Endodermal cell (in vitro differentiated cells): ENCODE results near the gene CCDC182. TPM values are rescaled to one million over a fixed set of nuclear protein-coding genes. Genes with fewer than 3 reads are reported as not detected.

Experiments
- DNase-seq: peaks from one replicate; pipeline ENCODE4 v3.0.0-alpha.2; 2017
- H3K27ac ChIP-seq: 2 replicates; pipeline ENCODE4 v1.5.1; 2013; ENCODE audit warnings: mild to moderate bottlenecking, low read depth, low read length, moderate library complexity
- H3K27me3 ChIP-seq: 2 replicates; pipeline ENCODE4 v1.6.1; 2013; ENCODE audit warnings: mild to moderate bottlenecking, low read length, moderate library complexity; ENCODE audit not compliant: insufficient read depth, control insufficient read depth, poor library complexity, severe bottlenecking
- H3K36me3 ChIP-seq: 2 replicates; pipeline ENCODE4 v1.7.0; 2013; ENCODE audit warnings: mild to moderate bottlenecking, low read length, moderate library complexity; ENCODE audit not compliant: control insufficient read depth, insufficient read depth
- H3K4me1 ChIP-seq: one replicate; pipeline ENCODE4 v1.7.0; 2013; ENCODE audit warnings: low read length; ENCODE audit not compliant: control insufficient read depth, insufficient read depth
- H3K4me3 ChIP-seq: 2 replicates; pipeline ENCODE4 v1.5.1; 2013; ENCODE audit warnings: mild to moderate bottlenecking, low read length, moderate library complexity
- H3K9ac ChIP-seq: 2 replicates; pipeline ENCODE4 v1.6.1; 2013; ENCODE audit warnings: mild to moderate bottlenecking, low read length, moderate library complexity; ENCODE audit not compliant: poor library complexity, severe bottlenecking; ENCODE audit errors: extremely low read depth
- H3K9me3 ChIP-seq: 2 replicates; pipeline ENCODE4 v1.6.1; 2013; ENCODE audit warnings: mild to moderate bottlenecking, low read length, moderate library complexity; ENCODE audit not compliant: control insufficient read depth
- H3K27ac Mint-ChIP-seq: 2 replicates; pipeline ENCODE4 v1.8.0; 2020; ENCODE audit warnings: mixed read lengths
- H3K27me3 Mint-ChIP-seq: 2 replicates; pipeline ENCODE4 v1.8.0; 2021; ENCODE audit warnings: mild to moderate bottlenecking, mixed read lengths; ENCODE audit not compliant: insufficient read depth
- H3K36me3 Mint-ChIP-seq: 2 replicates; pipeline ENCODE4 v1.8.0; 2020; ENCODE audit warnings: low read depth, mixed read lengths
- H3K4me1 Mint-ChIP-seq: 2 replicates; pipeline ENCODE4 v1.8.0; 2020; ENCODE audit warnings: mixed read lengths
- H3K4me3 Mint-ChIP-seq: 2 replicates; pipeline ENCODE4 v1.8.0; 2020; ENCODE audit warnings: mild to moderate bottlenecking, moderate library complexity, mixed read lengths
- H3K9me3 Mint-ChIP-seq: 2 replicates; pipeline ENCODE4 v1.8.0; 2020; ENCODE audit warnings: mild to moderate bottlenecking, mixed read lengths
- CTCF ChIP-seq: fragments of 200-600 bp; sonication (generic); conservative IDR thresholded peaks from 2 replicates; pipeline ENCODE4 v1.5.0; 2021; ENCODE audit warnings: antibody characterized with exemption, mild to moderate bottlenecking
- WGBS, 2 experiments: methylation state at CpG; one replicate each; pipeline versions ENCODE4 v1.1.5 to v1.1.7; 2013; ENCODE audit warnings: missing lambda C conversion rate in 2 of 2, mixed read lengths in 1 of 2; ENCODE audit not compliant: insufficient coverage in 1 of 2, insufficient read length in 1 of 2; 5-methylcytosine and 5-hydroxymethylcytosine counted together
- total RNA-seq, 2 donors: library from RNA; stranded (reverse); fragmentation: NEBNext Ultra II Directional in 1 of 2; extraction: Animal tissue kit (Norgen Biotek cat#: 25700) in 1 of 2; gene quantifications; 2 replicates in 1 of 2; 3 replicates in 1 of 2; pipeline ENCODE4 v1.2.1, GENCODE V29; 2021

The CCDC182 gene
- total RNA-seq, 2 donors from 2014 or later, result 0.33 TPM; not detected in 1

- H3K4me1 Mint-ChIP-seq, result no peaks in the 10 kb centered on the region
- Histone ChIP-seq H3K27me3 (no peaks in the 10 kb centered on the region), H3K36me3 (no peaks in the 10 kb centered on the region), H3K9ac (no peak overlapping the region), H3K27ac (no peak overlapping the region), H3K9me3 (peaks cover 5% of the 10 kb centered on the region), H3K4me1 (no peaks in the 10 kb centered on the region), H3K4me3 (no peak overlapping the region)
- 92 to 95% methylated on average over 4 to 9 of the region's 9 CpGs for WGBS, 2 experiments
- no peaks in the 10 kb centered on the region for H3K27me3 Mint-ChIP-seq
- H3K36me3 Mint-ChIP-seq, result no peaks in the 10 kb centered on the region
- no peak for DNase-seq
- H3K4me3 Mint-ChIP-seq, result no peak overlapping the region
- H3K27ac Mint-ChIP-seq, result no peak overlapping the region
- H3K9me3 Mint-ChIP-seq, result peaks cover 7% of the 10 kb centered on the region
- TF ChIP-seq CTCF, result no peak
Observed at GRCh38 chr17:57699751-57700219, 45.3 kb downstream of the CCDC182 start.

- no peak for TF ChIP-seq CTCF
- Mint-ChIP-seq H3K27me3 (no peaks in the 10 kb centered on the region), H3K36me3 (no peaks in the 10 kb centered on the region), H3K27ac (no peak overlapping the region), H3K4me3 (no peak overlapping the region), H3K4me1 (no peaks in the 10 kb centered on the region), H3K9me3 (peaks cover 7% of the 10 kb centered on the region)
- WGBS, 2 experiments, result 76 to 92% methylated on average over 6 to 12 of the region's 12 CpGs
- no peaks in the 10 kb centered on the region for H3K4me1 ChIP-seq
- no peak overlapping the region for H3K4me3 ChIP-seq
- peak; percentile 64 for DNase-seq
- no peaks in the 10 kb centered on the region for H3K27me3 ChIP-seq
- H3K36me3 ChIP-seq, result no peaks in the 10 kb centered on the region
- peaks cover 5% of the 10 kb centered on the region for H3K9me3 ChIP-seq
- H3K27ac ChIP-seq, result peak overlapping the region; percentile 75
- H3K9ac ChIP-seq, result no peak overlapping the region
Observed at GRCh38 chr17:57697891-57698711, 47.0 kb downstream of the CCDC182 start.

- Histone ChIP-seq H3K27me3 (no peaks in the 10 kb centered on the region), H3K9me3 (peaks cover 5% of the 10 kb centered on the region), H3K36me3 (no peaks in the 10 kb centered on the region), H3K4me3 (no peak overlapping the region), H3K9ac (no peak overlapping the region), H3K27ac (no peak overlapping the region), H3K4me1 (no peaks in the 10 kb centered on the region)
- Mint-ChIP-seq H3K9me3 (peaks cover 7% of the 10 kb centered on the region), H3K4me3 (no peak overlapping the region), H3K4me1 (peaks cover 5% of the 10 kb centered on the region), H3K36me3 (no peaks in the 10 kb centered on the region), H3K27me3 (no peaks in the 10 kb centered on the region), H3K27ac (no peak overlapping the region)
- no peak for DNase-seq
- 94 to 98% methylated on average over 5 to 7 of the region's 7 CpGs for WGBS, 2 experiments
- no peak for TF ChIP-seq CTCF
Observed at GRCh38 chr17:57697197-57697596, 47.9 kb downstream of the CCDC182 start.
